Mucosa of rectum (tissue), 2 donors: ENCODE results near the gene MAP3K5.

Source experiments
- H3K27ac ChIP-seq, 2 donors: one replicate each; pipeline ENCODE4 v1.7.0; 2013; ENCODE audit warnings: inconsistent platforms in 2 of 2, low read depth in 2 of 2, low read length in 2 of 2
- H3K27me3 ChIP-seq, 2 donors: one replicate each; pipeline ENCODE4 v1.7.0; 2013; ENCODE audit warnings: low read length in 2 of 2; ENCODE audit not compliant: control insufficient read depth in 2 of 2, insufficient read depth in 2 of 2
- H3K36me3 ChIP-seq, 2 donors: one replicate each; pipeline ENCODE4 v1.7.0; 2013; ENCODE audit warnings: low read length in 2 of 2; ENCODE audit not compliant: control insufficient read depth in 2 of 2, insufficient read depth in 2 of 2
- H3K4me1 ChIP-seq, 2 donors: one replicate each; pipeline ENCODE4 v1.7.0; 2013; ENCODE audit warnings: low read length in 2 of 2, mild to moderate bottlenecking in 1 of 2; ENCODE audit not compliant: control insufficient read depth in 2 of 2, insufficient read depth in 2 of 2
- H3K4me3 ChIP-seq, 2 donors: one replicate each; pipeline ENCODE4 v1.7.0; 2013; ENCODE audit warnings: low read length in 2 of 2
- H3K9ac ChIP-seq, 2 donors: one replicate each; pipeline ENCODE4 v1.7.0; 2013; ENCODE audit warnings: low read length in 2 of 2, low read depth in 1 of 2, mild to moderate bottlenecking in 1 of 2
- H3K9me3 ChIP-seq, 2 donors: one replicate each; pipeline ENCODE4 v1.7.0; 2013; ENCODE audit warnings: low read length in 2 of 2; ENCODE audit not compliant: control insufficient read depth in 2 of 2
- donor health status: healthy.
- donor health status: Normal muscosa, but diverticular disease.

Gene MAP3K5

GRCh38 chr6:136541395-136541794, 250.9 kb downstream of the MAP3K5 start:
- Histone ChIP-seq H3K27me3 (no peaks in the 10 kb centered on the region), H3K4me1 (no peaks in the 10 kb centered on the region), H3K27ac (no peak overlapping the region), H3K4me3 (no peak overlapping the region), H3K9me3 (no peaks in the 10 kb centered on the region), H3K9ac (no peak overlapping the region), H3K36me3 (no peaks in the 10 kb centered on the region)

- H3K27ac ChIP-seq = no peak overlapping the region
- no peaks in the 10 kb centered on the region for H3K9me3 ChIP-seq
- no peak overlapping the region for H3K4me3 ChIP-seq
- no peak overlapping the region for H3K9ac ChIP-seq
- H3K27me3 ChIP-seq = no peaks in the 10 kb centered on the region
- no peaks in the 10 kb centered on the region for H3K4me1 ChIP-seq
- H3K36me3 ChIP-seq = no peaks in the 10 kb centered on the region
Measured at GRCh38 chr6:136539967-136540652, 252.2 kb downstream of the MAP3K5 start.

- H3K4me3 ChIP-seq = no peak overlapping the region
Measured at GRCh38 chr6:136538836-136539235, 253.4 kb downstream of the MAP3K5 start.

GRCh38 chr6:136535880-136536650, 256.2 kb downstream of the MAP3K5 start:
- H3K9ac ChIP-seq = no peak overlapping the region
- no peak overlapping the region for H3K4me3 ChIP-seq
- no peaks in the 10 kb centered on the region for H3K4me1 ChIP-seq
- no peaks in the 10 kb centered on the region for H3K36me3 ChIP-seq
- no peaks in the 10 kb centered on the region for H3K9me3 ChIP-seq
- no peak overlapping the region for H3K27ac ChIP-seq
- no peaks in the 10 kb centered on the region for H3K27me3 ChIP-seq

More at GRCh38 chr6:136538836-136539235, 253.4 kb downstream of the MAP3K5 start:
- H3K9me3 ChIP-seq = no peaks in the 10 kb centered on the region
- no peaks in the 10 kb centered on the region for H3K27me3 ChIP-seq
- no peak overlapping the region for H3K9ac ChIP-seq
- H3K4me1 ChIP-seq = no peaks in the 10 kb centered on the region
- H3K27ac ChIP-seq = no peak overlapping the region
- no peaks in the 10 kb centered on the region for H3K36me3 ChIP-seq

- Histone ChIP-seq H3K4me1 (no peaks in the 10 kb centered on the region), H3K9ac (no peak overlapping the region), H3K4me3 (no peak overlapping the region)
Measured at GRCh38 chr6:136535017-136535765, 257.1 kb downstream of the MAP3K5 start.

GRCh38 chr6:136534268-136534667, 258.0 kb downstream of the MAP3K5 start:
- H3K4me3 ChIP-seq = no peak overlapping the region
- H3K9me3 ChIP-seq = no peaks in the 10 kb centered on the region

More at GRCh38 chr6:136535017-136535765, 257.1 kb downstream of the MAP3K5 start:
- Histone ChIP-seq H3K36me3 (no peaks in the 10 kb centered on the region), H3K27me3 (no peaks in the 10 kb centered on the region), H3K27ac (no peak overlapping the region), H3K9me3 (no peaks in the 10 kb centered on the region)

GRCh38 chr6:136533487-136533886, 258.8 kb downstream of the MAP3K5 start:
- Histone ChIP-seq H3K9me3 (no peaks in the 10 kb centered on the region), H3K27me3 (no peaks in the 10 kb centered on the region), H3K36me3 (no peaks in the 10 kb centered on the region), H3K4me3 (no peak overlapping the region), H3K9ac (no peak overlapping the region), H3K27ac (no peak overlapping the region), H3K4me1 (no peaks in the 10 kb centered on the region)

More at GRCh38 chr6:136534268-136534667, 258.0 kb downstream of the MAP3K5 start:
- Histone ChIP-seq H3K4me1 (no peaks in the 10 kb centered on the region), H3K27me3 (no peaks in the 10 kb centered on the region), H3K9ac (no peak overlapping the region), H3K36me3 (no peaks in the 10 kb centered on the region), H3K27ac (no peak overlapping the region)

- H3K4me1 ChIP-seq = no peaks in the 10 kb centered on the region
- no peaks in the 10 kb centered on the region for H3K36me3 ChIP-seq
- H3K27me3 ChIP-seq = no peaks in the 10 kb centered on the region
- no peaks in the 10 kb centered on the region for H3K9me3 ChIP-seq
- H3K9ac ChIP-seq = no peak overlapping the region
- no peak overlapping the region for H3K4me3 ChIP-seq
- no peak overlapping the region for H3K27ac ChIP-seq
Measured at GRCh38 chr6:136532030-136532429, 260.2 kb downstream of the MAP3K5 start.

- Histone ChIP-seq H3K27ac (no peak overlapping the region), H3K27me3 (no peaks in the 10 kb centered on the region), H3K9me3 (no peaks in the 10 kb centered on the region), H3K4me3 (no peak overlapping the region), H3K36me3 (no peaks in the 10 kb centered on the region), H3K9ac (no peak overlapping the region), H3K4me1 (peaks cover 2 to 7% of the 10 kb centered on the region in 2 donors)
Measured at GRCh38 chr6:136529710-136530109, 262.6 kb downstream of the MAP3K5 start.

- no peak overlapping the region for H3K4me3 ChIP-seq
- no peak overlapping the region for H3K27ac ChIP-seq
- no peaks in the 10 kb centered on the region for H3K27me3 ChIP-seq
- no peak overlapping the region for H3K9ac ChIP-seq
- no peaks in the 10 kb centered on the region for H3K9me3 ChIP-seq
- no peaks in the 10 kb centered on the region for H3K36me3 ChIP-seq
- H3K4me1 ChIP-seq = peaks cover 2 to 7% of the 10 kb centered on the region in 2 donors
Measured at GRCh38 chr6:136528477-136528876, 263.8 kb downstream of the MAP3K5 start.
